K562 (cell line): ENCODE data around the gene EPN3. TPM values are rescaled to one million over a fixed set of nuclear protein-coding genes. Genes with fewer than 3 reads are reported as not detected.

Experiments
- ATAC-seq: fragments of 200-7000 bp; cut with Tn5 transposase; 3 replicates; pipeline ENCODE4 v1.9.1; 2020; ENCODE audit warnings: moderate library complexity
- BruUV-seq: library from RNA; stranded (reverse); fragments of 400-500 nt; replicated peaks from 2 replicates; lab custom pipeline; 2021; lab: Mats Ljungman, UMichigan
- CTCF ChIA-PET: fragments of 300-600 bp; formaldehyde crosslinking; extraction: SDS; loops from one replicate; lab custom pipeline; 2021; ENCODE audit warnings: low intra/inter-chr PET ratio; lab: Yijun Ruan, JAX
- POLR2A ChIA-PET: fragments of 300-600, 350-650 bp; sonication (Branson Sonifier 250); formaldehyde crosslinking; extraction: SDS; loops from one replicate; lab custom pipeline; 2021; ENCODE audit warnings: antibody characterized with exemption, inconsistent platforms; lab: Yijun Ruan, JAX
- DNase-seq, 4 experiments: peaks; one replicate each; pipeline versions ENCODE4 v3.0.0 to v3.0.0-alpha.2; 2011 to 2018; ENCODE audit warnings: low spot score in 3 of 4, mixed read lengths in 3 of 4; ENCODE audit errors: extremely low read depth in 1 of 4
- FAIRE-seq: peaks from 2 replicates; lab custom pipeline; 2011; peaks lifted over from hg19 to GRCh38; lab: Jason Lieb, UNC
- H2AFZ ChIP-seq: 2 replicates; pipeline ENCODE4 v1.6.0; 2011; ENCODE audit warnings: low read depth, low read length, control low read depth, inconsistent platforms
- H3K27ac ChIP-seq: fragments of 200-600 bp; 3 replicates; pipeline ENCODE4 v1.8.0; 2011; ENCODE audit warnings: low read depth, mild to moderate bottlenecking, control low read depth, inconsistent platforms, low read length, moderate library complexity, mixed read lengths; ENCODE audit errors: extremely low read depth
- H3K27me3 ChIP-seq, 2 experiments: fragments of 300-600 bp in 1 of 2; 2 replicates in 1 of 2; 3 replicates in 1 of 2; pipeline versions ENCODE4 v1.6.0 to v1.8.0; 2011; ENCODE audit warnings: inconsistent platforms in 2 of 2, low read length in 2 of 2, mild to moderate bottlenecking in 1 of 2, mixed read lengths in 1 of 2, moderate library complexity in 1 of 2; ENCODE audit not compliant: control insufficient read depth in 2 of 2, insufficient read depth in 2 of 2
- H3K36me3 ChIP-seq: fragments of 300-600 bp; 3 replicates; pipeline ENCODE4 v1.8.0; 2011; ENCODE audit warnings: mild to moderate bottlenecking, low read length, inconsistent platforms; ENCODE audit not compliant: control insufficient read depth, insufficient read depth
- H3K4me1 ChIP-seq, 2 experiments: fragments of 200-600 bp in 1 of 2; replicated peaks in 1 of 2; 2 replicates in 1 of 2; 3 replicates in 1 of 2; pipeline versions ENCODE4 v1.5.1 to v1.8.0; 2011; ENCODE audit warnings: inconsistent platforms in 2 of 2, low read length in 2 of 2, mild to moderate bottlenecking in 1 of 2, mixed read lengths in 1 of 2, moderate library complexity in 1 of 2; ENCODE audit not compliant: control insufficient read depth in 2 of 2, insufficient read depth in 2 of 2
- H3K4me2 ChIP-seq: 2 replicates; pipeline ENCODE4 v1.6.1; 2011; ENCODE audit warnings: low read length, control low read depth, inconsistent platforms, mixed read lengths; ENCODE audit not compliant: insufficient read depth
- H3K4me3 ChIP-seq: fragments of 200-600 bp; sonication (generic), shearing (Covaris generic); 2 replicates; pipeline ENCODE4 v1.5.1; 2016; ENCODE audit warnings: control low read depth, inconsistent platforms
- H3K79me2 ChIP-seq: fragments of 200-600 bp; 3 replicates; pipeline ENCODE4 v1.8.0; 2011; ENCODE audit warnings: low read length, inconsistent platforms; ENCODE audit not compliant: control insufficient read depth, insufficient read depth
- H3K9ac ChIP-seq, 2 experiments: 2 replicates each; pipeline versions ENCODE4 v1.6.0 to v1.6.1; 2011; ENCODE audit warnings: low read depth in 2 of 2, low read length in 2 of 2, control low read depth in 1 of 2, inconsistent platforms in 1 of 2, mild to moderate bottlenecking in 1 of 2, mixed read lengths in 1 of 2; ENCODE audit not compliant: insufficient read depth in 1 of 2
- H3K9me1 ChIP-seq: one replicate; pipeline ENCODE4 v1.6.0; 2011; ENCODE audit warnings: inconsistent platforms, mild to moderate bottlenecking, low read length, moderate library complexity; ENCODE audit not compliant: control insufficient read depth, insufficient read depth
- H3K9me3 ChIP-seq: replicated peaks from 2 replicates; pipeline ENCODE4 v1.5.1; 2011; ENCODE audit warnings: low read depth, low read length, inconsistent platforms; ENCODE audit not compliant: control insufficient read depth, insufficient read depth
- H4K20me1 ChIP-seq: replicated peaks from 2 replicates; pipeline ENCODE4 v1.6.1; 2011; ENCODE audit warnings: low read length, inconsistent platforms, mixed read lengths; ENCODE audit not compliant: control insufficient read depth, insufficient read depth
- CXXC5 ChIP-seq: fragments of 250-450 bp; sonication (Bioruptor Pico); IDR thresholded peaks from 2 replicates; pipeline ENCODE4 v1.8.0; 2022; ENCODE audit warnings: inconsistent platforms, mild to moderate bottlenecking, moderate library complexity
- E2F5 ChIP-seq: sonication (generic); formaldehyde crosslinking; IDR thresholded peaks from 2 replicates; pipeline ENCODE4 v1.8.0; 2022; ENCODE audit warnings: mild to moderate bottlenecking, missing genetic modification reagents
- FIP1L1 ChIP-seq: fragments of 200-400 bp; formaldehyde crosslinking; IDR thresholded peaks from 2 replicates; pipeline ENCODE4 v1.6.1; 2018; ENCODE audit warnings: mild to moderate bottlenecking, low read depth, low read length; ENCODE audit not compliant: poor library complexity, severe bottlenecking
- JUNB ChIP-seq: fragments of 450-650 bp; formaldehyde crosslinking; conservative IDR thresholded peaks from 2 replicates; pipeline ENCODE4 v1.4.0; 2020; ENCODE audit warnings: mild to moderate bottlenecking
- NFE2L1 ChIP-seq: fragments of 450-650 bp; IDR thresholded peaks from 2 replicates; pipeline ENCODE4 v1.6.1; 2016; ENCODE audit warnings: missing genetic modification characterization, low read depth, mild to moderate bottlenecking, missing compliant biosample characterization, moderate library complexity, borderline replicate concordance
- PHB2 ChIP-seq: fragments of 450-650 bp; IDR thresholded peaks from 2 replicates; pipeline ENCODE4 v1.6.1; 2017; ENCODE audit warnings: low read depth
- PHF20 ChIP-seq: fragments of 450-650 bp; IDR thresholded peaks from 2 replicates; pipeline ENCODE4 v1.6.1; 2018; ENCODE audit not compliant: partially characterized antibody
- SNRNP70 ChIP-seq: fragments of 200-400 bp; formaldehyde crosslinking; optimal IDR thresholded peaks from 2 replicates; pipeline ENCODE3; 2017; ENCODE audit warnings: low read depth, low read length
- ZBTB12 ChIP-seq: fragments of 250-450 bp; sonication (Bioruptor Pico); IDR thresholded peaks from 2 replicates; pipeline ENCODE4 v1.4.0; 2020
- ZNF174 ChIP-seq: fragments of 250-450 bp; sonication (Bioruptor Pico); IDR thresholded peaks from 2 replicates; pipeline ENCODE4 v1.4.0; 2020; ENCODE audit warnings: mild to moderate bottlenecking
- ZNF239 ChIP-seq: fragments of 250-450 bp; sonication (Bioruptor Pico); IDR thresholded peaks from 2 replicates; pipeline ENCODE4 v1.4.0; 2020; ENCODE audit warnings: mild to moderate bottlenecking
- ZNF586 ChIP-seq: fragments of 450-650 bp; formaldehyde crosslinking; conservative IDR thresholded peaks from 2 replicates; pipeline ENCODE4 v1.4.0; 2020; ENCODE audit warnings: mild to moderate bottlenecking, moderate library complexity
- ZNF707 ChIP-seq: fragments of 250-450 bp; sonication (Bioruptor Pico); conservative IDR thresholded peaks from 2 replicates; pipeline ENCODE4 v1.8.0; 2022; ENCODE audit warnings: inconsistent platforms, mild to moderate bottlenecking, moderate library complexity
- WGBS: fragments of 100-300 bp; shearing (Covaris generic); methylation state at CpG from one replicate; pipeline ENCODE4 v1.1.6; 2016; ENCODE audit warnings: low coverage, mixed read lengths; ENCODE audit not compliant: insufficient coverage; ENCODE audit errors: missing lambda C conversion rate; 5-methylcytosine and 5-hydroxymethylcytosine counted together
- in situ Hi-C: fragments of 300-500 bp; cut with MboI; formaldehyde crosslinking; loops from 4 replicates; pipeline ENCODE4 v1.15.0; 2018; ENCODE audit warnings: inconsistent platforms, mixed read lengths
- intact Hi-C: fragments of 100-400 bp; cut with micrococcal nuclease; formaldehyde crosslinking; loops from 2 replicates; pipeline ENCODE4 v1.14.2; 2022
- polyA plus RNA-seq, 8 experiments: library from polyadenylated mRNA; depleted of rRNA in 4 of 8; stranded (reverse) in 5 of 8; unstranded in 3 of 8; fragments of >200 nt; fragmentation: Nextera tagmentation in 2 of 8; fragmentation: Illumina TruSeq in 1 of 8; extraction: Ambion mirVana in 2 of 8; extraction: Trizol in 1 of 8; gene quantifications; 2 replicates each; pipeline versions ENCODE4 v1.2.1 to v1.2.3, GENCODE V29; 2011 to 2014; ENCODE audit warnings: inconsistent platforms in 1 of 8, missing spikeins in 1 of 8
- total RNA-seq, 7 experiments: library from RNA; depleted of rRNA in 6 of 7; stranded (reverse); fragments of >200 nt in 6 of 7; fragmentation: Illumina TruSeq in 2 of 7; extraction: Trizol in 2 of 7; gene quantifications; 2 replicates each; pipeline versions ENCODE4 v1.2.1 to v1.2.3, GENCODE V29; 2011 to 2021; ENCODE audit warnings: low replicate concordance in 1 of 7
- TF ChIP-seq, protein P1 (sequence below): fragments of 450-650 bp; formaldehyde crosslinking; conservative IDR thresholded peaks from 2 replicates; pipeline ENCODE4 v1.4.0; 2022; ENCODE audit warnings: mild to moderate bottlenecking, missing genetic modification characterization
- TF ChIP-seq, protein P2 (sequence below): fragments of 450-650 bp; formaldehyde crosslinking; IDR thresholded peaks from 2 replicates; pipeline ENCODE4 v1.4.0; 2022; ENCODE audit warnings: missing genetic modification characterization

EPN3 gene
- total and polyA plus RNA-seq, 9 of the 15 experiments (the other 6 are each of a cell fraction or from before 2014, with no cell fraction given), result 0.16 TPM; not detected in 8

DNA sequence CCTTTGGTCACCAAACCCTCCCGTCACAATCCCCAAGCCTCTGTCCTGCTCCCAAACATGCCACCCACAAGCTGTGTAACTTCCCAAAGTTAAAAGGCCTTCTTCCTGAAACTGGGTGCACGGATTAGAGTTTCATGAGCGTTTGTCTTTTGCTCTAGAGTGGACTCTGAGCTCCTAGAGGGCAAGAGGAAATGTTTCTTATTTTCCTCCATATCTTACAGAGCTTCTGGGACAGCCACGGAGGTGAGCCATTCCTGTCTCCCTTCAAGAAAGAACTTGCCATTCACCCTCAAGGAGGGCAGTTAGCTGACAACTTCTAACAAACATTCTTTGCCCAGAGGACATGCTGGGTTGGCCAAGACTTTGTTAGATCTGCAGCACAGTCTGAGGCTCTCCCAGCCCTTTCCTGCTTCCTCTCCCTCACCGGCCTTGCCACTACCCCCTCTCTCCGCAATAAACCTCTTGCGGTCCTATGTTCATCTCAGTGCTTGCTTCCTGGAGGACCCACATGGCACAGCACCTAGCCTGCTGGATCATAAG lies 26.9 kb upstream of the EPN3 start:
- TF ChIP-seq ZNF586 (CRISPR knock-in tag) (no peak), CXXC5 (CRISPR knock-in tag) (no peak), FIP1L1 (no peak), ZNF174 (CRISPR knock-in tag) (no peak), SNRNP70 (no peak), ZNF239 (CRISPR knock-in tag) (no peak), JUNB (CRISPR knock-in tag) (no peak), ZNF707 (no peak), E2F5 (CRISPR knock-in tag) (no peak), PHB2 (no peak), NFE2L1 (tag) (no peak), PHF20 (no peak), ZBTB12 (CRISPR knock-in tag) (no peak)
- TF ChIP-seq, protein P1, sequence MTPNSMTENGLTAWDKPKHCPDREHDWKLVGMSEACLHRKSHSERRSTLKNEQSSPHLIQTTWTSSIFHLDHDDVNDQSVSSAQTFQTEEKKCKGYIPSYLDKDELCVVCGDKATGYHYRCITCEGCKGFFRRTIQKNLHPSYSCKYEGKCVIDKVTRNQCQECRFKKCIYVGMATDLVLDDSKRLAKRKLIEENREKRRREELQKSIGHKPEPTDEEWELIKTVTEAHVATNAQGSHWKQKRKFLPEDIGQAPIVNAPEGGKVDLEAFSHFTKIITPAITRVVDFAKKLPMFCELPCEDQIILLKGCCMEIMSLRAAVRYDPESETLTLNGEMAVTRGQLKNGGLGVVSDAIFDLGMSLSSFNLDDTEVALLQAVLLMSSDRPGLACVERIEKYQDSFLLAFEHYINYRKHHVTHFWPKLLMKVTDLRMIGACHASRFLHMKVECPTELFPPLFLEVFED (CRISPR knock-in tag), result no peak
- TF ChIP-seq, protein P2, sequence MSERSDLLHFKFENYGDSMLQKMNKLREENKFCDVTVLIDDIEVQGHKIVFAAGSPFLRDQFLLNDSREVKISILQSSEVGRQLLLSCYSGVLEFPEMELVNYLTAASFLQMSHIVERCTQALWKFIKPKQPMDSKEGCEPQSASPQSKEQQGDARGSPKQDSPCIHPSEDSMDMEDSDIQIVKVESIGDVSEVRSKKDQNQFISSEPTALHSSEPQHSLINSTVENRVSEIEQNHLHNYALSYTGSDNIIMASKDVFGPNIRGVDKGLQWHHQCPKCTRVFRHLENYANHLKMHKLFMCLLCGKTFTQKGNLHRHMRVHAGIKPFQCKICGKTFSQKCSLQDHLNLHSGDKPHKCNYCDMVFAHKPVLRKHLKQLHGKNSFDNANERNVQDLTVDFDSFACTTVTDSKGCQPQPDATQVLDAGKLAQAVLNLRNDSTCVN (CRISPR knock-in tag), result no peak
- H3K36me3 ChIP-seq, result no peaks in the 10 kb centered on the region
- peak overlapping the region in 1 of 2 experiments; percentile 15; a peak in 1 of 4 replicates for H3K9ac ChIP-seq
- no peaks in the 10 kb centered on the region for H3K79me2 ChIP-seq
- 10% methylated on average over 7 of the region's 7 CpGs for WGBS
- no peak overlapping the region for H3K27ac ChIP-seq
- BruUV-seq, result no TSS peak
- no peak overlapping the region for H3K4me3 ChIP-seq
- peaks cover 27 to 58% of the 10 kb centered on the region in 2 experiments for H3K27me3 ChIP-seq
- no peaks in the 10 kb centered on the region for H3K9me1 ChIP-seq
- ChIA-PET CTCF (no interaction called here), POLR2A (interaction anchor here (0.7 to 1.7 kb wide), 4 partner anchors 10 to 493 kb away, joined by 3 to 4 read pairs (median 3); no protein-coding TSS in a partner anchor)
- in situ Hi-C loops, result no loop called here
- H3K9me3 ChIP-seq, result no peaks in the 10 kb centered on the region
- DNase-seq (no peak), ATAC-seq (no peak; the same call in 2 of the 3 replicates), FAIRE-seq (no peak)
- 0 out of 2 replicates have a peak, but pooled peaks cover 3% of the 10 kb centered on the region for H4K20me1 ChIP-seq
- peaks cover 0 to 9% of the 10 kb centered on the region in 2 experiments; a peak in 1 of 5 replicates for H3K4me1 ChIP-seq
- H3K4me2 ChIP-seq, result no peak overlapping the region
- intact Hi-C loops, result no loop called here
- no peak overlapping the region for H2AFZ ChIP-seq
